ENCODE measurements around the gene RPS21. TPM values are rescaled to one million over a fixed set of nuclear protein-coding genes. Genes with fewer than 3 reads are reported as not detected.

Gene RPS21
- total RNA-seq, 1 experiment from 2014 or later, result 1,761 TPM

DNA sequence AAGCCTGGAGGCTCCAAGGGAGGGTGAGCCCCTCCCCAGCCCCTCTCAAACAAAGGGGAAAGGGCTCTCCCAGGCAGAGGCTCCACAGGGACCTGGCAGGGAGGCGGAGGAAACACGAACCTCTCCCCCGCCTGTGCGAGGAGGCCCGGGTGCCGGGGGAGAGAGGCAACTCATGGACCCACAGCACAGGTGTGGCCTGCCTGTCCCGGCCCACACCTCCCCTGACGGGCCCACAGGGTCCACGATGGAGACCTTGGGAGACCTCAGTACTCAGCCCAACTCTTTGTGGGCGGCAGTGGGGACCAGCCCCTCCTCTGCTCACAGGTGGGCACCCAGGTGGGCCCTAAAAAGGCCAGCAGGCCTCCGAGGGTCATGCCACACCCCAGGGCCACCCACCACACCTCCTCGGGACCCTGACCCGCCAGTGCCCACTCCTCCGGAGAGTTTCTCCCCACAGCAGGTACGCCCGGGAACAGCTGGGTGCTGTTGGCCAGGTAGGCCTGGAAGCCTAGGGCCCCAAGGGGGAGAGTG is 32.0 kb upstream of the RPS21 start:
- Histone ChIP-seq H3K9me3 (ENCODE audit: control insufficient read depth, insufficient read depth, low read depth, low read length) (no peaks in the 10 kb centered on the region), H3K4me3 (ENCODE audit: low read depth in 2 of 2, low read length in 2 of 2) (no peak overlapping the region), H3K27ac (ENCODE audit: low read length) (peak overlapping the region; percentile 93), H3K27me3 (ENCODE audit: control insufficient read depth, insufficient read depth, low read length) (no peaks in the 10 kb centered on the region), H3K4me1 (ENCODE audit: control insufficient read depth, insufficient read depth, low read length) (peaks cover 99% of the 10 kb centered on the region), H3K36me3 (ENCODE audit: control insufficient read depth, insufficient read depth, low read length) (peaks cover 2% of the 10 kb centered on the region)
- in situ Hi-C loops (cut with HindIII; ENCODE audit: low pct_unique_long_range_greater_than_20kb, low sequenced_read_pairs) (no loop called here), intact Hi-C loops (cut with micrococcal nuclease; ENCODE audit: unreplicated experiment) (no loop called here)
- ChIA-PET POLR2A (no interaction called here), CTCF (no interaction called here)
- ATAC-seq (no peak), DNase-seq (ENCODE audit: low read depth, low spot score) (no peak)
- BruUV-seq (replicated peaks), result no TSS peak
- TF ChIP-seq, protein P1, sequence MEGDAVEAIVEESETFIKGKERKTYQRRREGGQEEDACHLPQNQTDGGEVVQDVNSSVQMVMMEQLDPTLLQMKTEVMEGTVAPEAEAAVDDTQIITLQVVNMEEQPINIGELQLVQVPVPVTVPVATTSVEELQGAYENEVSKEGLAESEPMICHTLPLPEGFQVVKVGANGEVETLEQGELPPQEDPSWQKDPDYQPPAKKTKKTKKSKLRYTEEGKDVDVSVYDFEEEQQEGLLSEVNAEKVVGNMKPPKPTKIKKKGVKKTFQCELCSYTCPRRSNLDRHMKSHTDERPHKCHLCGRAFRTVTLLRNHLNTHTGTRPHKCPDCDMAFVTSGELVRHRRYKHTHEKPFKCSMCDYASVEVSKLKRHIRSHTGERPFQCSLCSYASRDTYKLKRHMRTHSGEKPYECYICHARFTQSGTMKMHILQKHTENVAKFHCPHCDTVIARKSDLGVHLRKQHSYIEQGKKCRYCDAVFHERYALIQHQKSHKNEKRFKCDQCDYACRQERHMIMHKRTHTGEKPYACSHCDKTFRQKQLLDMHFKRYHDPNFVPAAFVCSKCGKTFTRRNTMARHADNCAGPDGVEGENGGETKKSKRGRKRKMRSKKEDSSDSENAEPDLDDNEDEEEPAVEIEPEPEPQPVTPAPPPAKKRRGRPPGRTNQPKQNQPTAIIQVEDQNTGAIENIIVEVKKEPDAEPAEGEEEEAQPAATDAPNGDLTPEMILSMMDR (IDR thresholded peaks at IDR 0.05), result no peak
- TF ChIP-seq POLR2AphosphoS5 (IDR thresholded peaks at IDR 0.05; ENCODE audit: low read depth, low read length) (no peak), REST (IDR thresholded peaks at IDR 0.05; ENCODE audit: insufficient read depth in 1 of 2, low read depth in 2 of 2, low read length in 1 of 2) (no peak), SIN3A (IDR thresholded peaks at IDR 0.05; ENCODE audit: borderline replicate concordance, insufficient read depth, low read depth, low read length) (no peak), TCF7L2 (IDR thresholded peaks at IDR 0.05; ENCODE audit: low read depth, low read length) (no peak)

DNA sequence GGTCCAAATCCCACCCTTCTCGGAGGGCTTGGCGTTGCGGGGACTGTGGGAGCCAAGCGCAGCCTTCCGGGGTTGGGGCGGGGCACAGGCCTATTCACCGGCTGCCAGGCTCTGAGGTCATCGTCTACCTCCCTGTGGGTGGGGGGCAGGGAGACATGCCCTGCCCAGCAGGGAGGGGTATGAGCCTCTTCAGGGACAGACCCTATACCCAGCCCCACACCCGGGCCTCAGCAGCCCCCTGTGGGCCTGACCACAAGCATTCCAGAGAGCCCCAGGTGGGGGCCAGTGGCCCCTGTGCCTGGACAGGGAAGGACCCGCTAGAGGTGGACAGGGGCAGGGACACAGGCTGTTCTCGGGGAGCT is 31.4 kb upstream of the RPS21 start:
- Histone ChIP-seq H3K4me1 (ENCODE audit: control insufficient read depth, insufficient read depth, low read length) (peaks cover 94% of the 10 kb centered on the region), H3K36me3 (ENCODE audit: control insufficient read depth, insufficient read depth, low read length) (peaks cover 2% of the 10 kb centered on the region), H3K27ac (ENCODE audit: low read length) (peak overlapping the region; percentile 93), H3K9me3 (ENCODE audit: control insufficient read depth, insufficient read depth, low read depth, low read length) (no peaks in the 10 kb centered on the region), H3K27me3 (ENCODE audit: control insufficient read depth, insufficient read depth, low read length) (no peaks in the 10 kb centered on the region), H3K4me3 (ENCODE audit: low read depth in 2 of 2, low read length in 2 of 2) (peak overlapping the region in 1 of 2 experiments; percentile 8; a peak in 1 of 4 replicates)
- CTCF ChIA-PET, result no interaction called here
- TF ChIP-seq SIN3A (IDR thresholded peaks at IDR 0.05; ENCODE audit: borderline replicate concordance, insufficient read depth, low read depth, low read length), result no peak
- TF ChIP-seq REST (IDR thresholded peaks at IDR 0.05; ENCODE audit: insufficient read depth in 1 of 2, low read depth in 2 of 2, low read length in 1 of 2), result no peak
- TF ChIP-seq, protein P1 (IDR thresholded peaks at IDR 0.05), result no peak
- no peak; the same call in 1 of the 2 replicates for TF ChIP-seq POLR2AphosphoS5 (IDR thresholded peaks at IDR 0.05; ENCODE audit: low read depth, low read length)
- DNase-seq (ENCODE audit: low read depth, low spot score) (no peak), ATAC-seq (no peak)
- in situ Hi-C loops (cut with HindIII; ENCODE audit: low pct_unique_long_range_greater_than_20kb, low sequenced_read_pairs), result no loop called here
- intact Hi-C loops (cut with micrococcal nuclease; ENCODE audit: unreplicated experiment), result no loop called here
- POLR2A ChIA-PET, result no interaction called here
- no TSS peak for BruUV-seq (replicated peaks)
